A549 treated with GW870086 at 1 μM for 4 hours (cell line): ENCODE results near the gene PTCRA. TPM values are rescaled to one million over a fixed set of nuclear protein-coding genes. Genes with fewer than 3 reads are reported as not detected.

Experiments used
- total RNA-seq: library from RNA; stranded (reverse); fragments of 200-300 nt; extraction: Qiagen RNA extraction; gene quantifications from 5 replicates; pipeline ENCODE4 v1.2.3, GENCODE V29; 2022; ENCODE audit warnings: low read depth

PTCRA gene
- not detected in 5 replicates for total RNA-seq

GRCh38 chr6:42915732-42916131 lies at the start of gene PTCRA:
PTCRA (plus strand) TSS chr6:42916053; CDS start chr6:42916070, 17 bp downstream.

GRCh38 chr6:42879372-42880239 lies 36.2 kb upstream of the PTCRA start, which contains the start of gene RPL7L1:
RPL7L1 (plus strand) TSS chr6:42879616; CDS start chr6:42879911, 295 bp downstream.

GRCh38 chr6:42928986-42929820 lies 13.3 kb downstream of the PTCRA start, which contains the start of gene CNPY3:
CNPY3 (plus strand) TSS chr6:42929480; CDS start chr6:42929571, 91 bp downstream.

GRCh38 chr6:42960243-42961019 lies 44.6 kb downstream of the PTCRA start, which contains the start of gene GNMT:
GNMT (plus strand) TSS chr6:42960754; CDS start chr6:42960768, 14 bp downstream.

Other genes starting within 250 kb of the PTCRA start
- gene PRPH2, start 193.5 kb upstream of the PTCRA start, total RNA-seq, result not detected in 5 replicates
- 15.1 to 16.6 TPM (median 15.8 TPM) in 5 replicates for gene TBCC, start 169.9 kb upstream of the PTCRA start, total RNA-seq
- gene BICRAL, start 134.0 kb upstream of the PTCRA start, total RNA-seq, result 2.2 to 3.1 TPM (median 2.9 TPM) in 5 replicates
- gene RPL7L1, start 36.4 kb upstream of the PTCRA start, total RNA-seq, result 65.0 to 86.6 TPM (median 65.7 TPM) in 5 replicates
- gene CNPY3, start 13.4 kb downstream of the PTCRA start, total RNA-seq, result 35.0 to 44.6 TPM (median 40.6 TPM) in 5 replicates
- gene GNMT, start 44.7 kb downstream of the PTCRA start, total RNA-seq, result 0.19 to 0.32 TPM in 2 of 5 replicates, not detected in the others
- gene PEX6, start 63.1 kb downstream of the PTCRA start, total RNA-seq, result 6.7 to 9.4 TPM (median 8.7 TPM) in 5 replicates
- 22.6 to 28.0 TPM (median 26.5 TPM) in 5 replicates for gene PPP2R5D, start 68.5 kb downstream of the PTCRA start, total RNA-seq
- 87.9 to 98.7 TPM (median 93.7 TPM) in 5 replicates for gene MEA1, start 97.9 kb downstream of the PTCRA start, total RNA-seq
- 24.7 to 28.7 TPM (median 26.6 TPM) in 5 replicates for gene KLHDC3, start 98.2 kb downstream of the PTCRA start, total RNA-seq
- 70.0 to 78.6 TPM (median 71.7 TPM) in 5 replicates for gene RRP36, start 105.6 kb downstream of the PTCRA start, total RNA-seq
- 6.2 to 8.3 TPM (median 6.9 TPM) in 5 replicates for gene CUL7, start 137.8 kb downstream of the PTCRA start, total RNA-seq
- gene MRPL2, start 143.4 kb downstream of the PTCRA start, total RNA-seq, result 51.5 to 69.5 TPM (median 54.8 TPM) in 5 replicates
- gene KLC4, start 143.6 kb downstream of the PTCRA start, total RNA-seq, result 5.1 to 8.2 TPM (median 6.4 TPM) in 5 replicates
- gene PTK7, start 160.3 kb downstream of the PTCRA start, total RNA-seq, result 3.7 to 5.3 TPM (median 4.4 TPM) in 5 replicates